Kidney tubule cell (primary cell): ENCODE data around the gene HNF4A.

ENCODE experiments used
- DNase-seq: peaks from one replicate; pipeline ENCODE4 v3.0.0-alpha.2; 2018; ENCODE audit warnings: low spot score

The HNF4A gene

GRCh38 chr20:44445742-44446710 lies 90.5 kb downstream of the HNF4A start:
- no peak for DNase-seq

- no peak for DNase-seq
Observed at GRCh38 chr20:44447827-44448419, 92.4 kb downstream of the HNF4A start.

- no peak for DNase-seq
Observed at GRCh38 chr20:44448753-44449546, 93.5 kb downstream of the HNF4A start.

GRCh38 chr20:44449864-44450263 lies 94.4 kb downstream of the HNF4A start:
- DNase-seq, result no peak

- DNase-seq, result no peak
Observed at GRCh38 chr20:44450281-44450889, 94.9 kb downstream of the HNF4A start.

- no peak for DNase-seq
Observed at GRCh38 chr20:44450903-44451450, 95.5 kb downstream of the HNF4A start.

- peak; percentile 62 for DNase-seq
Observed at GRCh38 chr20:44454306-44454963, 98.9 kb downstream of the HNF4A start.

GRCh38 chr20:44455126-44455525 lies 99.6 kb downstream of the HNF4A start:
- DNase-seq, result no peak

- no peak for DNase-seq
Observed at GRCh38 chr20:44456611-44457010, 101.1 kb downstream of the HNF4A start.

- DNase-seq, result no peak
Observed at GRCh38 chr20:44457016-44457415, 101.5 kb downstream of the HNF4A start.

- no peak for DNase-seq
Observed at GRCh38 chr20:44459271-44459670, 103.8 kb downstream of the HNF4A start.

GRCh38 chr20:44460795-44461141 lies 105.3 kb downstream of the HNF4A start:
- DNase-seq, result peak; percentile 31

- DNase-seq, result no peak
Observed at GRCh38 chr20:44461142-44461802, 105.8 kb downstream of the HNF4A start.

GRCh38 chr20:44461803-44462174 lies 106.3 kb downstream of the HNF4A start:
- DNase-seq, result no peak

- DNase-seq, result no peak
Observed at GRCh38 chr20:44463466-44463865, 108.0 kb downstream of the HNF4A start.

GRCh38 chr20:44464514-44464913 lies 109.0 kb downstream of the HNF4A start:
- no peak for DNase-seq

- peak; percentile 12 for DNase-seq
Observed at GRCh38 chr20:44465001-44465560, 109.6 kb downstream of the HNF4A start.

- no peak for DNase-seq
Observed at GRCh38 chr20:44467289-44467883, 111.9 kb downstream of the HNF4A start.

GRCh38 chr20:44468044-44468782 lies 112.7 kb downstream of the HNF4A start:
- DNase-seq, result no peak
